HepG2 (cell line): ENCODE measurements around the gene CAMK2N2. TPM values are rescaled to one million over a fixed set of nuclear protein-coding genes. Genes with fewer than 3 reads are reported as not detected.

ENCODE experiments used
- ATF3 ChIP-seq: sonication (generic); formaldehyde crosslinking; IDR thresholded peaks from 2 replicates; pipeline ENCODE4 v1.4.0; 2020; ENCODE audit warnings: missing genetic modification reagents
- CREM ChIP-seq, 2 experiments: sonication (generic) in 1 of 2; formaldehyde crosslinking in 1 of 2; IDR thresholded peaks; 2 replicates each; pipeline versions ENCODE4 v1.4.0 to v1.6.1; 2016 to 2020; ENCODE audit warnings: antibody characterized with exemption in 1 of 2, mild to moderate bottlenecking in 1 of 2, missing genetic modification reagents in 1 of 2
- CSRNP2 ChIP-seq: sonication (generic); formaldehyde crosslinking; conservative IDR thresholded peaks from 2 replicates; pipeline ENCODE4 v1.8.0; 2022; ENCODE audit warnings: low read depth, missing genetic modification reagents
- DMAP1 ChIP-seq: IDR thresholded peaks from 2 replicates; pipeline ENCODE4 v1.6.1; 2016
- ESRRA ChIP-seq: sonication (generic); formaldehyde crosslinking; IDR thresholded peaks from 2 replicates; pipeline ENCODE4 v1.5.1; 2020; ENCODE audit warnings: mild to moderate bottlenecking, low read depth, missing genetic modification reagents
- FIP1L1 ChIP-seq: fragments of 200-400 bp; formaldehyde crosslinking; IDR thresholded peaks from 2 replicates; pipeline ENCODE4 v1.6.1; 2018; ENCODE audit warnings: low read depth, mild to moderate bottlenecking, low read length, moderate library complexity, borderline replicate concordance; ENCODE audit not compliant: insufficient read depth
- PPARG ChIP-seq: conservative IDR thresholded peaks from 2 replicates; pipeline ENCODE4 v1.6.1; 2016; ENCODE audit warnings: missing biosample characterization, missing genetic modification reagents
- RBM39 ChIP-seq: fragments of 200-400 bp; formaldehyde crosslinking; IDR thresholded peaks from one replicate; pipeline ENCODE4 v1.6.1; 2018; ENCODE audit warnings: antibody characterized with exemption, mild to moderate bottlenecking, low read depth, low read length; ENCODE audit not compliant: poor library complexity, severe bottlenecking
- RXRB ChIP-seq: IDR thresholded peaks from 2 replicates; pipeline ENCODE4 v1.6.1; 2016; ENCODE audit warnings: borderline replicate concordance, missing genetic modification reagents, missing compliant biosample characterization
- SP4 ChIP-seq: sonication (generic); formaldehyde crosslinking; IDR thresholded peaks from 2 replicates; pipeline ENCODE4 v1.8.1; 2023; ENCODE audit warnings: mild to moderate bottlenecking, missing genetic modification reagents
- TRAFD1 ChIP-seq: sonication (generic); formaldehyde crosslinking; IDR thresholded peaks from 2 replicates; pipeline ENCODE4 v1.5.1; 2020; ENCODE audit warnings: missing genetic modification reagents, mild to moderate bottlenecking, borderline replicate concordance
- ZBTB34 ChIP-seq: sonication (generic); formaldehyde crosslinking; IDR thresholded peaks from 2 replicates; pipeline ENCODE4 v1.8.0; 2022; ENCODE audit warnings: mild to moderate bottlenecking, missing genetic modification reagents
- ZFP90 ChIP-seq: sonication (generic); formaldehyde crosslinking; IDR thresholded peaks from 2 replicates; pipeline ENCODE4 v1.8.0; 2022; ENCODE audit warnings: missing genetic modification reagents, mild to moderate bottlenecking, inconsistent platforms, borderline replicate concordance
- ZGPAT ChIP-seq: IDR thresholded peaks from 2 replicates; pipeline ENCODE4 v1.6.1; 2016; ENCODE audit warnings: mild to moderate bottlenecking
- ZNF550 ChIP-seq: sonication (generic); formaldehyde crosslinking; IDR thresholded peaks from 2 replicates; pipeline ENCODE4 v1.4.0; 2020; ENCODE audit warnings: mild to moderate bottlenecking, missing genetic modification reagents, borderline replicate concordance
- ZNF775 ChIP-seq: sonication (generic); formaldehyde crosslinking; IDR thresholded peaks from 2 replicates; pipeline ENCODE4 v1.4.0; 2020; ENCODE audit warnings: missing genetic modification reagents, mild to moderate bottlenecking, moderate library complexity, borderline replicate concordance
- ZNF784 ChIP-seq: sonication (generic); formaldehyde crosslinking; IDR thresholded peaks from 2 replicates; pipeline ENCODE4 v1.5.1; 2020; ENCODE audit warnings: missing genetic modification reagents, mild to moderate bottlenecking, borderline replicate concordance
- ZUFSP ChIP-seq: sonication (generic); formaldehyde crosslinking; IDR thresholded peaks from 2 replicates; pipeline ENCODE4 v1.9.0; 2021; ENCODE audit warnings: missing genetic modification reagents, mild to moderate bottlenecking, borderline replicate concordance
- polyA plus RNA-seq, 8 experiments: library from polyadenylated mRNA; depleted of rRNA in 3 of 8; stranded (reverse) in 7 of 8; unstranded in 1 of 8; fragments of >200 nt; fragmentation: Illumina TruSeq in 4 of 8; extraction: Trizol in 4 of 8; gene quantifications; 2 replicates each; pipeline versions ENCODE4 v1.2.1 to v1.2.3, GENCODE V29; 2011 to 2016; ENCODE audit warnings: low read depth in 4 of 8, missing spikeins in 1 of 8, mixed read lengths in 1 of 8; ENCODE audit not compliant: insufficient read depth in 1 of 8
- total RNA-seq, 5 experiments: library from RNA; depleted of rRNA; stranded (reverse); fragments of >200 nt; fragmentation: Illumina TruSeq; extraction: Trizol; gene quantifications; 2 replicates each; pipeline ENCODE4 v1.2.3, GENCODE V29; 2016; ENCODE audit warnings: low read depth in 1 of 5

CAMK2N2 gene
- total and polyA plus RNA-seq, 2 of the 13 experiments (the other 11 are each of a cell fraction or from before 2014, with no cell fraction given): 0.12 to 0.27 TPM

GRCh38 chr3:184298759-184299487 lies 37.6 kb upstream of the CAMK2N2 start, which contains the start of gene PSMD2 (continued):
- TF ChIP-seq ZNF784 (CRISPR knock-in tag) (no peak), SP4 (CRISPR knock-in tag) (peak; percentile 63), ATF3 (CRISPR knock-in tag) (no peak), TRAFD1 (no peak), ESRRA (no peak), ZNF775 (CRISPR knock-in tag) (no peak), ZFP90 (CRISPR knock-in tag) (no peak), PPARG (no peak), RXRB (CRISPR knock-in tag) (peak; percentile 39; the same call in 1 of the 2 replicates), FIP1L1 (no peak), ZUFSP (CRISPR knock-in tag) (no peak), ZBTB34 (CRISPR knock-in tag) (no peak), ZNF550 (no peak), ZGPAT (CRISPR knock-in tag) (peak; percentile 48; the same call in 1 of the 2 replicates), RBM39 (no peak), CREM (IDR thresholded peaks at IDR 0.05) (peak; percentile 77), CREM (CRISPR knock-in tag; IDR thresholded peaks at IDR 0.05) (no peak), DMAP1 (CRISPR knock-in tag) (no peak), CSRNP2 (no peak)
